Thyroid gland (tissue), 4 donors: Measurements from ENCODE around the gene SARNP. TPM values are rescaled to one million over a fixed set of nuclear protein-coding genes. Genes with fewer than 3 reads are reported as not detected.

Experiments used
- DNase-seq, 2 donors: peaks; one replicate each; pipeline ENCODE4 v3.0.0-alpha.2; 2019
- H3K27ac ChIP-seq, 3 donors: fragments of 200-600 bp; sonication (generic); 1 replicate in 2 of 3; 2 replicates in 1 of 3; pipeline ENCODE4 v1.5.1; 2016 to 2019; ENCODE audit warnings: mild to moderate bottlenecking in 1 of 3, moderate library complexity in 1 of 3
- H3K27me3 ChIP-seq: fragments of 200-600 bp; sonication (generic); one replicate; pipeline ENCODE4 v1.5.1; 2019
- H3K36me3 ChIP-seq, 2 donors: fragments of 200-600 bp; sonication (generic); one replicate each; pipeline ENCODE4 v1.5.1; 2016 to 2019
- H3K4me1 ChIP-seq, 2 donors: fragments of 200-600 bp; sonication (generic); one replicate each; pipeline ENCODE4 v1.5.1; 2017 to 2019
- H3K4me3 ChIP-seq, 3 donors: fragments of 200-600 bp; sonication (generic); replicated peaks in 1 of 3; 1 replicate in 2 of 3; 2 replicates in 1 of 3; pipeline ENCODE4 v1.5.1; 2016; ENCODE audit warnings: mild to moderate bottlenecking in 1 of 3
- H3K9me3 ChIP-seq: fragments of 200-600 bp; sonication (generic); one replicate; pipeline ENCODE4 v1.5.1; 2017
- POLR2A ChIP-seq, 2 donors: fragments of 450-650 bp; IDR thresholded peaks; one replicate each; pipeline ENCODE4 v1.6.1; 2017; ENCODE audit warnings: antibody characterized with exemption in 2 of 2, mild to moderate bottlenecking in 2 of 2, moderate library complexity in 1 of 2
- WGBS, 2 donors: methylation state at CpG; one replicate each; pipeline ENCODE4 v1.1.5; 2017; 5-methylcytosine and 5-hydroxymethylcytosine counted together
- intact Hi-C: fragments of 100-400 bp; cut with DNase I; formaldehyde crosslinking; loops from one replicate; pipeline ENCODE4 v1.15.1; 2023
- total RNA-seq, 4 donors: library from RNA; depleted of rRNA; stranded (reverse); fragments of >200 nt; gene quantifications; one replicate each; pipeline ENCODE4 v1.2.3, GENCODE V29; 2016
- TF ChIP-seq, protein P1 (sequence below), 6 experiments: fragments of 200-600 bp in 3 of 6; fragments of 450-650 bp in 3 of 6; sonication (generic) in 3 of 6; IDR thresholded peaks; one replicate each; pipeline ENCODE4 v1.5.1; 2016 to 2019; ENCODE audit warnings: antibody characterized with exemption in 6 of 6, mild to moderate bottlenecking in 2 of 6, inconsistent platforms in 1 of 6, moderate library complexity in 1 of 6

SARNP gene
- total RNA-seq, 4 donors from 2014 or later, result 33.6 to 61.0 (median 52.3) TPM

DNA sequence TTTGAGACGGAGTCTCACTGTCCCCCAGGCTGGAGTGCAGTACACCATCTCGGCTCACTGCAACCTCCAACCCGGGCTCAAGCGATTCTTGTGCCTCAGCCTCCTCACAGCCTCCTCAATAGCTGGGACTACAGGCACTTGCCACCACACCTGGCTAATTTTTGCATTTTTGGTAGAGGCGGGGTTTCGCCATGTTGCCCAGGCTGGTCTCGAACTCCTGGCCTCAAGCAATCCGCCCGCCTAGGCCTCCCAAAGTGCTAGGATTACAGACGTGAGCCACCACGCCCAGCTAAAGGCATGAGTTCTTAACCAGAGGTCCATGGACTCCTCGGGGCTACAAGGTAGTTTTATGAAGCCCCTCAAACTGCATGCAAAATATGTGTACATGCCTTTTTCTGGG lies 2.1 kb downstream of the SARNP start:
- intact Hi-C loops, result no loop called here
- H3K4me1 ChIP-seq, result peaks cover 13 to 23% of the 10 kb centered on the region in 2 donors
- DNase-seq, result no peak
- TF ChIP-seq, protein P1, sequence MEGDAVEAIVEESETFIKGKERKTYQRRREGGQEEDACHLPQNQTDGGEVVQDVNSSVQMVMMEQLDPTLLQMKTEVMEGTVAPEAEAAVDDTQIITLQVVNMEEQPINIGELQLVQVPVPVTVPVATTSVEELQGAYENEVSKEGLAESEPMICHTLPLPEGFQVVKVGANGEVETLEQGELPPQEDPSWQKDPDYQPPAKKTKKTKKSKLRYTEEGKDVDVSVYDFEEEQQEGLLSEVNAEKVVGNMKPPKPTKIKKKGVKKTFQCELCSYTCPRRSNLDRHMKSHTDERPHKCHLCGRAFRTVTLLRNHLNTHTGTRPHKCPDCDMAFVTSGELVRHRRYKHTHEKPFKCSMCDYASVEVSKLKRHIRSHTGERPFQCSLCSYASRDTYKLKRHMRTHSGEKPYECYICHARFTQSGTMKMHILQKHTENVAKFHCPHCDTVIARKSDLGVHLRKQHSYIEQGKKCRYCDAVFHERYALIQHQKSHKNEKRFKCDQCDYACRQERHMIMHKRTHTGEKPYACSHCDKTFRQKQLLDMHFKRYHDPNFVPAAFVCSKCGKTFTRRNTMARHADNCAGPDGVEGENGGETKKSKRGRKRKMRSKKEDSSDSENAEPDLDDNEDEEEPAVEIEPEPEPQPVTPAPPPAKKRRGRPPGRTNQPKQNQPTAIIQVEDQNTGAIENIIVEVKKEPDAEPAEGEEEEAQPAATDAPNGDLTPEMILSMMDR (IDR thresholded peaks at IDR 0.05), result no peak
- TF ChIP-seq POLR2A (IDR thresholded peaks at IDR 0.05), result no peak
- WGBS, 2 donors, result 85 to 86% methylated on average over 11 to 12 of the region's 12 CpGs
- H3K36me3 ChIP-seq, result peaks cover 6 to 15% of the 10 kb centered on the region in 2 donors
- no peaks in the 10 kb centered on the region for H3K9me3 ChIP-seq
- H3K27me3 ChIP-seq, result no peaks in the 10 kb centered on the region
- no peak overlapping the region for H3K27ac ChIP-seq
- no peak overlapping the region for H3K4me3 ChIP-seq

DNA sequence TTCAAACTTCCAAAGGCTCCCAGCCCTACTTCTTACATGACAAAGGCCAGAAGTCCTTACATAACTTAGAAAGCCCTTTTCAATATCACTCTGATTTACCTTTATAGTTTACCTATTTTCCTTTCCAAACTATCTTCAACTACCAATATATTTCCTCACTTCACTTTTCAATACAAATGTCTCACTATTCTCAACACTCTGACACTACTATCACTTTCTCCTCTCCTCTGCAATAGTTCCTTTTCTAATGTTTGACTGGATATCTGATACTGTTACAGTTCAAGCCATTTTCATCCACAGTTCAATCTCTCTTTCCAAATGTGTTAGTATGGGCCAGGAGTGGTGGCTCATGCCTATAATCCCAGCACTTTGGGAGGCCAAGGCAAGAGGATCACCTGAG lies 3.3 kb downstream of the SARNP start:
- intact Hi-C loops, result no loop called here
- Histone ChIP-seq H3K4me1 (peaks cover 13 to 23% of the 10 kb centered on the region in 2 donors), H3K27me3 (no peaks in the 10 kb centered on the region), H3K36me3 (peaks cover 0 to 3% of the 10 kb centered on the region in 2 donors), H3K4me3 (no peak overlapping the region), H3K9me3 (no peaks in the 10 kb centered on the region), H3K27ac (no peak overlapping the region)
- no peak for DNase-seq
- TF ChIP-seq, protein P1 (IDR thresholded peaks at IDR 0.05), result no peak
- TF ChIP-seq POLR2A (IDR thresholded peaks at IDR 0.05), result no peak

DNA sequence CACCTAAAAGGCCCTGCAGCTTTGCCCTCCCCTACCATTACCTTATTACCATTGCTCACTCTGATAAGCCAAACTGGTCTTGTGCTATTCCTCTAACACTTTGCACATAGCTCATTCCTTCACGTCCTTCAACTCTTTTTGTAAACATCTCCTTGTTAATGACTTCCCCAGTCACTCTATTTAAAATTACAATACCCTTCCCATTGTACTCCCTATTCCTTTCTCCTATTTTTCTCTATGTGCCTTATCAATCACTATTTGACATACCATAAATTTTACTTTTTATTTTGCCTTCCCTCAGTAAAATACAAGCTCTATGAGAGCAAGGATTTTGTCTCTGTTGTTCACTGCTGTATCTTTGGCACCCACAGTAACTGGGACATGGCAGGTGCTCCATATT lies 5.4 kb downstream of the SARNP start:
- H3K4me1 ChIP-seq, result peaks cover 13 to 14% of the 10 kb centered on the region in 2 donors

DNA sequence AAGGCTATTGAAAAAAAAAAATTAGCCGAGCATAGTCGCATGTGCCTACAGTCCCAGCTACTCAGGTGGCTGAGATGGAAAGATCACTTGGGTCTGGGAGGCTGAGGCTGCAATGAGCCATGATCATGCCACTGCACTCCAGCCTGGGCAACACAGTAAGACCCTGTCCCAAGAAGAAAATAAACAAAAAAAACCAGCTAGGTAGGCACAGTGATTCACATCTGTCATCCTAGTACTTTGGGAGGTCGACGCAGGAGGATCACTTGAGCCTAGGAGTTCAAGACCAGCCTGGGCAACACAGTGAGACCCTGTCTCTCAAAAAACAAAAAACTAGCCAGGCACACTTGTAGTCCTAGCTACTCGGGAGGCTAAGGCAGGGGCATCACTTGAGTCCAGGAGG lies 8.2 kb downstream of the SARNP start:
- H3K9me3 ChIP-seq, result no peaks in the 10 kb centered on the region
- H3K36me3 ChIP-seq, result peaks cover 4 to 11% of the 10 kb centered on the region in 2 donors
- DNase-seq, result no peak
- intact Hi-C loops, result no loop called here
- H3K4me1 ChIP-seq, result no peaks in the 10 kb centered on the region
- H3K4me3 ChIP-seq, result no peak overlapping the region
- TF ChIP-seq, protein P1 (IDR thresholded peaks at IDR 0.05), result no peak
- TF ChIP-seq POLR2A (IDR thresholded peaks at IDR 0.05), result no peak
- H3K27me3 ChIP-seq, result no peaks in the 10 kb centered on the region
- 82 to 85% methylated on average over 5 of the region's 5 CpGs for WGBS, 2 donors
- H3K27ac ChIP-seq, result no peak overlapping the region

More for the DNA sequence above, 5.4 kb downstream of the SARNP start:
- no peak overlapping the region for H3K4me3 ChIP-seq
- no peak for TF ChIP-seq POLR2A (IDR thresholded peaks at IDR 0.05)
- TF ChIP-seq, protein P1 (IDR thresholded peaks at IDR 0.05), result no peak
- no peaks in the 10 kb centered on the region for H3K9me3 ChIP-seq
- intact Hi-C loops, result no loop called here
- no peak overlapping the region for H3K27ac ChIP-seq
- DNase-seq, result no peak
- H3K27me3 ChIP-seq, result no peaks in the 10 kb centered on the region
- 58 to 60% methylated on average over 1 of the region's 1 CpG for WGBS, 2 donors
- H3K36me3 ChIP-seq, result peaks cover 1 to 11% of the 10 kb centered on the region in 2 donors

DNA sequence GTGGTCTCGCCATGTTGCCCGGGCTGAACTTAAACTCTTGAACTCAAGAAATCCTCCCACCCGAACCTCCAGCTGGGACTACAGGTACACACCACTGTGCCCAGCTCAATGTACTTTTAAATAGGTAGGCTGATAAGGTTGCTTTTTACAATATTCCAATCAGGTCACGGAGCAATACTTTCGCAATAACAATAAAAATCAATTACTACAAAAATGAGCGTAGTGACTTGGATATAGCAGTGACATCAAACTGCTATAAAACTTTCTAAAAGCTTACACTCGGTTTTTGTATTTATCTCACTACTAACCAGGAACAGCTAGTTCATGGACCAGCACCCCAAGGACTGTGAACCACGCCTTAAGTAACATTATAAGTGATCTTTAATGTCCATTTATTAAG lies 10.5 kb downstream of the SARNP start:
- DNase-seq, result no peak
- WGBS, 2 donors, result 95% methylated on average over 8 of the region's 8 CpGs
- intact Hi-C loops, result no loop called here
- Histone ChIP-seq H3K27me3 (no peaks in the 10 kb centered on the region), H3K4me1 (no peaks in the 10 kb centered on the region), H3K9me3 (no peaks in the 10 kb centered on the region), H3K36me3 (peaks cover 4 to 18% of the 10 kb centered on the region in 2 donors), H3K27ac (no peak overlapping the region), H3K4me3 (no peak overlapping the region)
- TF ChIP-seq POLR2A (IDR thresholded peaks at IDR 0.05), result no peak
- TF ChIP-seq, protein P1 (IDR thresholded peaks at IDR 0.05), result no peak
